ENCODE data around the gene FAM163B. TPM values are rescaled to one million over a fixed set of nuclear protein-coding genes. Genes with fewer than 3 reads are reported as not detected.

Gene FAM163B
- total RNA-seq, 1 donor: not detected

GRCh38 chr9:133574771-133575170, 34.4 kb downstream of the FAM163B start:
- no peaks in the 10 kb centered on the region for H4K20me1 ChIP-seq (ENCODE audit: insufficient read depth, low read length)
- no peak overlapping the region for H3K27ac ChIP-seq (ENCODE audit: low read depth, low read length)
- H3K4me1 ChIP-seq (ENCODE audit: insufficient read depth, low read length): no peaks in the 10 kb centered on the region
- H3K27me3 ChIP-seq (ENCODE audit: insufficient read depth, low read length): no peaks in the 10 kb centered on the region
- H3K9me3 ChIP-seq (ENCODE audit: low read depth, low read length): no peaks in the 10 kb centered on the region
- H3K36me3 ChIP-seq (ENCODE audit: insufficient read depth, low read length): no peaks in the 10 kb centered on the region
- H3K4me3 ChIP-seq (ENCODE audit: insufficient read depth, low read length): no peak overlapping the region
- H3K79me2 ChIP-seq (ENCODE audit: insufficient read depth, low read length): no peaks in the 10 kb centered on the region
- TF ChIP-seq CTCF (IDR thresholded peaks at IDR 0.05; ENCODE audit: extremely low read depth, low read depth, low read length): no peak
- H2AFZ ChIP-seq (ENCODE audit: low read length): no peak overlapping the region
- H3K4me2 ChIP-seq (ENCODE audit: insufficient read depth, low read length): no peak overlapping the region
- no peak for DNase-seq (ENCODE audit: insufficient read length, low spot score, missing footprints)

DNA sequence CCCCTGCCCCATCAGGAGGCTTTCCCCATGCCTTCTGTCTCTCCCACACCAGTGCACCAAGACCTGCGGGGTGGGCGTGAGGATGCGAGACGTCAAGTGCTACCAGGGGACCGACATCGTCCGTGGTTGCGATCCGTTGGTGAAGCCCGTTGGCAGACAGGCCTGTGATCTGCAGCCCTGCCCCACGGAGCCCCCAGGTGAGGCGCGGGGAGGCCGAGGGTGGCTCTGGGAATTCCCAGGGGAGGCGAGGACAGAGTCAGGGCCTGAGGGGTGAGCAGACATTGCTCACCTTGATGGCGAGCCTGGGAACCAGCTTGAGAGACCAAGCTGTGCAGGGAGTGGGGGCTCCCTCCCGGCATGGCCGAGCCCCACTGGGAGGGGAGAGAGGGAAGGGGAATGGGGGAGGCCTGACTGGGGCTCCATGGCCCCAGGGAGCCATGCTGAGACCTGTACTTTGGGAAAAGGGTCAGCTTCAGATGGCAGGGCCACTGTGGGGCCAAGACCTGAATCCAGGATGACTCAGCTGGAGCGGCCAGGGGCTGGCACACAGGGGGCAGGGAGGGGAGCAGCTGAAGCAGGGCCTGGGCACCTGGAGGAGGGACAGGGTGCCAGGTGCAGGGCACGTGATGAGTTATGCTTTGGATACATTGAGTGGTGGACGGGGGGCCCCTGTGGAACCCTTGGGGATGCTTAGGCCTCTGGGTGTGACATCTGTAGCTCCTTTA, 35.2 kb downstream of the FAM163B start:
- Histone ChIP-seq H3K4me3 (ENCODE audit: insufficient read depth, low read length) (no peak overlapping the region), H3K4me1 (ENCODE audit: insufficient read depth, low read length) (no peaks in the 10 kb centered on the region), H3K4me2 (ENCODE audit: insufficient read depth, low read length) (no peak overlapping the region), H3K27me3 (ENCODE audit: insufficient read depth, low read length) (no peaks in the 10 kb centered on the region), H2AFZ (ENCODE audit: low read length) (no peak overlapping the region), H3K9me3 (ENCODE audit: low read depth, low read length) (no peaks in the 10 kb centered on the region), H3K79me2 (ENCODE audit: insufficient read depth, low read length) (no peaks in the 10 kb centered on the region), H3K27ac (ENCODE audit: low read depth, low read length) (no peak overlapping the region), H3K36me3 (ENCODE audit: insufficient read depth, low read length) (no peaks in the 10 kb centered on the region), H4K20me1 (ENCODE audit: insufficient read depth, low read length) (no peaks in the 10 kb centered on the region)
- DNase-seq (ENCODE audit: insufficient read length, low spot score, missing footprints): no peak
- TF ChIP-seq CTCF (IDR thresholded peaks at IDR 0.05; ENCODE audit: extremely low read depth, low read depth, low read length): no peak

- no peak overlapping the region for H3K4me3 ChIP-seq (ENCODE audit: insufficient read depth, low read length)
- H3K4me2 ChIP-seq (ENCODE audit: insufficient read depth, low read length): no peak overlapping the region
- no peaks in the 10 kb centered on the region for H3K4me1 ChIP-seq (ENCODE audit: insufficient read depth, low read length)
- no peaks in the 10 kb centered on the region for H3K9me3 ChIP-seq (ENCODE audit: low read depth, low read length)
- no peaks in the 10 kb centered on the region for H3K27me3 ChIP-seq (ENCODE audit: insufficient read depth, low read length)
- no peak for TF ChIP-seq CTCF (IDR thresholded peaks at IDR 0.05; ENCODE audit: extremely low read depth, low read depth, low read length)
- no peaks in the 10 kb centered on the region for H4K20me1 ChIP-seq (ENCODE audit: insufficient read depth, low read length)
- no peak overlapping the region for H2AFZ ChIP-seq (ENCODE audit: low read length)
- no peak for DNase-seq (ENCODE audit: insufficient read length, low spot score, missing footprints)
- no peaks in the 10 kb centered on the region for H3K36me3 ChIP-seq (ENCODE audit: insufficient read depth, low read length)
- H3K79me2 ChIP-seq (ENCODE audit: insufficient read depth, low read length): no peaks in the 10 kb centered on the region
- H3K27ac ChIP-seq (ENCODE audit: low read depth, low read length): no peak overlapping the region
Observed at GRCh38 chr9:133572821-133573361, 36.3 kb downstream of the FAM163B start.

GRCh38 chr9:133571896-133572595, 37.1 kb downstream of the FAM163B start:
- Histone ChIP-seq H3K27ac (ENCODE audit: low read depth, low read length) (no peak overlapping the region), H3K4me2 (ENCODE audit: insufficient read depth, low read length) (no peak overlapping the region), H3K36me3 (ENCODE audit: insufficient read depth, low read length) (no peaks in the 10 kb centered on the region), H4K20me1 (ENCODE audit: insufficient read depth, low read length) (no peaks in the 10 kb centered on the region), H2AFZ (ENCODE audit: low read length) (no peak overlapping the region), H3K4me3 (ENCODE audit: insufficient read depth, low read length) (no peak overlapping the region), H3K4me1 (ENCODE audit: insufficient read depth, low read length) (no peaks in the 10 kb centered on the region), H3K79me2 (ENCODE audit: insufficient read depth, low read length) (no peaks in the 10 kb centered on the region), H3K27me3 (ENCODE audit: insufficient read depth, low read length) (no peaks in the 10 kb centered on the region), H3K9me3 (ENCODE audit: low read depth, low read length) (no peaks in the 10 kb centered on the region)
- DNase-seq (ENCODE audit: insufficient read length, low spot score, missing footprints): no peak
- no peak for TF ChIP-seq CTCF (IDR thresholded peaks at IDR 0.05; ENCODE audit: extremely low read depth, low read depth, low read length)
